CD4-positive, alpha-beta T cell (primary cell): ENCODE measurements around the gene RSPO3. TPM values are rescaled to one million over a fixed set of nuclear protein-coding genes. Genes with fewer than 3 reads are reported as not detected.

Experiments used
- ATAC-seq: fragments of 200-7000 bp; cut with Tn5 transposase; one replicate; pipeline ENCODE4 v1.10.0; 2022; ENCODE audit warnings: mild to moderate bottlenecking; ENCODE audit not compliant: poor library complexity
- CTCF ChIA-PET: fragments of 350-600 bp; sonication (Branson Sonifier 250); formaldehyde crosslinking; loops from one replicate; lab custom pipeline; 2021; ENCODE audit warnings: antibody characterized with exemption, inconsistent platforms; lab: Charles Lee
- POLR2A ChIA-PET: fragments of 350-600 bp; sonication (Branson Sonifier 250); formaldehyde crosslinking; loops from one replicate; lab custom pipeline; 2021; ENCODE audit warnings: antibody characterized with exemption, inconsistent platforms; lab: Charles Lee
- DNase-seq, 14 experiments: peaks; one replicate each; pipeline ENCODE4 v3.0.0-alpha.2; 2013 to 2020; ENCODE audit warnings: mixed read lengths in 2 of 14
- H3K27ac ChIP-seq, 2 donors: one replicate each; pipeline versions ENCODE4 v1.5.1 to v1.7.0; 2013; ENCODE audit warnings: low read length in 2 of 2, low read depth in 1 of 2, mild to moderate bottlenecking in 1 of 2
- H3K27me3 ChIP-seq, 2 experiments: 1 replicate in 1 of 2; 2 replicates in 1 of 2; pipeline versions ENCODE4 v1.6.1 to v1.7.0; 2013; ENCODE audit warnings: low read length in 2 of 2, control low read depth in 1 of 2, mild to moderate bottlenecking in 1 of 2, moderate library complexity in 1 of 2; ENCODE audit not compliant: insufficient read depth in 2 of 2, control insufficient read depth in 1 of 2
- H3K36me3 ChIP-seq: one replicate; pipeline ENCODE4 v1.6.1; 2013; ENCODE audit warnings: low read length, control low read depth; ENCODE audit not compliant: insufficient read depth
- H3K4me1 ChIP-seq: one replicate; pipeline ENCODE4 v1.6.1; 2013; ENCODE audit warnings: low read length, control low read depth; ENCODE audit not compliant: insufficient read depth
- H3K4me3 ChIP-seq: one replicate; pipeline ENCODE4 v1.5.1; 2013; ENCODE audit warnings: mild to moderate bottlenecking, low read length, moderate library complexity
- H3K9me3 ChIP-seq, 2 experiments: 1 replicate in 1 of 2; 2 replicates in 1 of 2; pipeline versions ENCODE4 v1.6.1 to v1.7.0; 2013; ENCODE audit warnings: low read length in 2 of 2, mild to moderate bottlenecking in 2 of 2, control low read depth in 1 of 2, moderate library complexity in 1 of 2; ENCODE audit not compliant: control insufficient read depth in 1 of 2, insufficient read depth in 1 of 2
- H3K27ac Mint-ChIP-seq: one replicate; pipeline ENCODE4 v1.8.0; 2020; ENCODE audit warnings: mixed read lengths
- H3K27me3 Mint-ChIP-seq: one replicate; pipeline ENCODE4 v1.8.0; 2021; ENCODE audit warnings: mixed read lengths
- H3K36me3 Mint-ChIP-seq: one replicate; pipeline ENCODE4 v1.8.0; 2021; ENCODE audit warnings: low read depth, mixed read lengths
- H3K4me1 Mint-ChIP-seq: one replicate; pipeline ENCODE4 v1.8.0; 2021; ENCODE audit warnings: low read depth, mixed read lengths
- H3K4me3 Mint-ChIP-seq: one replicate; pipeline ENCODE4 v1.8.0; 2020; ENCODE audit warnings: mild to moderate bottlenecking, mixed read lengths
- H3K9me3 Mint-ChIP-seq: one replicate; pipeline ENCODE4 v1.8.0; 2020; ENCODE audit warnings: mixed read lengths
- CTCF ChIP-seq: fragments of 200-600 bp; IDR thresholded peaks from one replicate; pipeline ENCODE4 v1.8.0; 2022; ENCODE audit warnings: antibody characterized with exemption, mild to moderate bottlenecking
- intact Hi-C, 2 experiments: fragments of 100-400 bp; cut with DNase I in 1 of 2; cut with micrococcal nuclease in 1 of 2; formaldehyde crosslinking; loops; one replicate each; pipeline versions ENCODE4 v1.15.1 to v1.9.0; 2023 to 2025; cut with DNase I, micrococcal nuclease
- polyA plus RNA-seq, 2 donors: library from polyadenylated mRNA; unstranded; fragments of 120-200 nt; gene quantifications; one replicate each; pipeline ENCODE4 v1.2.1, GENCODE V29; 2013
- total RNA-seq, 174 experiments: library from RNA in 2 of 174; stranded (reverse) in 2 of 174; gene quantifications; one replicate each; pipeline ENCODE4 v1.2.3 and lab custom pipeline; 2021 to 2026

The RSPO3 gene
- total RNA-seq (not detected), total RNA-seq (lab: John Stamatoyannopoulos, UW) (0 to 0.16 (median 0) reads per million in 172 experiments)
- polyA plus RNA-seq (2013, experiment 1 of 2): not detected
- polyA plus RNA-seq (2013, experiment 2 of 2): 0.30 TPM

- Mint-ChIP-seq H3K4me3 (peak within 1 kb of the TSS; percentile 67), H3K36me3 (no peaks in the 10 kb centered on the region), H3K27ac (no peak within 1 kb of the TSS), H3K27me3 (peaks cover 82% of the 10 kb centered on the region), H3K9me3 (no peaks in the 10 kb centered on the region), H3K4me1 (peaks cover 30% of the 10 kb centered on the region)
- CTCF ChIA-PET: no interaction called here
- POLR2A ChIA-PET: no interaction called here
- TF ChIP-seq CTCF: no peak
- Histone ChIP-seq H3K9me3 (peaks cover 0 to 12% of the 10 kb centered on the region in 2 experiments), H3K27ac (no peak within 1 kb of the TSS), H3K27me3 (peaks cover 37 to 60% of the 10 kb centered on the region in 2 experiments), H3K36me3 (no peaks in the 10 kb centered on the region), H3K4me1 (peaks cover 30% of the 10 kb centered on the region), H3K4me3 (peak within 1 kb of the TSS; percentile 7)
- DNase-seq: no peak
- ATAC-seq: no peak
- intact Hi-C loops: no loop called here
These were observed at the start of gene RSPO3 for GRCh38 chr6:127118298-127119101. RSPO3 (plus strand) TSS chr6:127118671; CDS start chr6:127119193, 522 bp downstream.

- no peaks in the 10 kb centered on the region for H3K9me3 ChIP-seq
- intact Hi-C loops: no loop called here
- no peak overlapping the region for H3K4me3 Mint-ChIP-seq
- no peaks in the 10 kb centered on the region for H3K9me3 Mint-ChIP-seq
- H3K36me3 ChIP-seq: no peaks in the 10 kb centered on the region
- peaks cover 4% of the 10 kb centered on the region for H3K27me3 Mint-ChIP-seq
- TF ChIP-seq CTCF: no peak
- ATAC-seq: no peak
- H3K4me3 ChIP-seq: no peak overlapping the region
- ChIA-PET POLR2A (no interaction called here), CTCF (no interaction called here)
- no peak overlapping the region for H3K27ac Mint-ChIP-seq
- H3K4me1 ChIP-seq: no peaks in the 10 kb centered on the region
- no peak for DNase-seq
- H3K36me3 Mint-ChIP-seq: no peaks in the 10 kb centered on the region
- no peaks in the 10 kb centered on the region for H3K27me3 ChIP-seq
- no peaks in the 10 kb centered on the region for H3K4me1 Mint-ChIP-seq
- H3K27ac ChIP-seq: no peak overlapping the region
These were observed 48.7 kb upstream of the RSPO3 start for GRCh38 chr6:127069659-127070279.

GRCh38 chr6:127073222-127073621 lies 45.2 kb upstream of the RSPO3 start:
- Histone ChIP-seq H3K9me3 (no peaks in the 10 kb centered on the region), H3K36me3 (no peaks in the 10 kb centered on the region), H3K4me1 (no peaks in the 10 kb centered on the region), H3K4me3 (no peak overlapping the region), H3K27ac (no peak overlapping the region), H3K27me3 (no peaks in the 10 kb centered on the region)
- intact Hi-C loops: no loop called here
- ATAC-seq (no peak), DNase-seq (no peak)
- H3K9me3 Mint-ChIP-seq: no peaks in the 10 kb centered on the region
- no peak overlapping the region for H3K4me3 Mint-ChIP-seq
- no peak overlapping the region for H3K27ac Mint-ChIP-seq
- TF ChIP-seq CTCF: no peak
- no peaks in the 10 kb centered on the region for H3K36me3 Mint-ChIP-seq
- POLR2A ChIA-PET: no interaction called here
- CTCF ChIA-PET: no interaction called here
- no peaks in the 10 kb centered on the region for H3K4me1 Mint-ChIP-seq
- peaks cover 16% of the 10 kb centered on the region for H3K27me3 Mint-ChIP-seq
